GM10248 (cell line): ENCODE results near the gene PCF11.
"Not testable (repeated sequence)": the region's sequence is repeated elsewhere in the genome, so short reads cannot be mapped to it uniquely, and the experiment has no call there.

Source experiments
- CTCF ChIA-PET: fragments of 300-600 bp; sonication (Branson Sonifier 250); formaldehyde crosslinking; extraction: SDS; loops from one replicate; lab custom pipeline; 2021; ENCODE audit warnings: antibody characterized with exemption; lab: Yijun Ruan, JAX
- POLR2A ChIA-PET: fragments of 350-650 bp; sonication (Branson Sonifier 250); formaldehyde crosslinking; extraction: SDS; loops from one replicate; lab custom pipeline; 2020; ENCODE audit warnings: antibody characterized with exemption; lab: Yijun Ruan, JAX
- DNase-seq: peaks from one replicate; pipeline ENCODE4 v3.0.0; 2012; ENCODE audit errors: extremely low spot score
- TF ChIP-seq, protein P1 (sequence below): IDR thresholded peaks from 2 replicates; pipeline ENCODE4 v1.5.1; 2012; ENCODE audit warnings: mild to moderate bottlenecking, low read depth; ENCODE audit errors: extremely low read depth, missing control alignments, control extremely low read depth

PCF11 gene

GRCh38 chr11:83125577-83125976, 31.4 kb upstream of the PCF11 start:
- TF ChIP-seq, protein P1, sequence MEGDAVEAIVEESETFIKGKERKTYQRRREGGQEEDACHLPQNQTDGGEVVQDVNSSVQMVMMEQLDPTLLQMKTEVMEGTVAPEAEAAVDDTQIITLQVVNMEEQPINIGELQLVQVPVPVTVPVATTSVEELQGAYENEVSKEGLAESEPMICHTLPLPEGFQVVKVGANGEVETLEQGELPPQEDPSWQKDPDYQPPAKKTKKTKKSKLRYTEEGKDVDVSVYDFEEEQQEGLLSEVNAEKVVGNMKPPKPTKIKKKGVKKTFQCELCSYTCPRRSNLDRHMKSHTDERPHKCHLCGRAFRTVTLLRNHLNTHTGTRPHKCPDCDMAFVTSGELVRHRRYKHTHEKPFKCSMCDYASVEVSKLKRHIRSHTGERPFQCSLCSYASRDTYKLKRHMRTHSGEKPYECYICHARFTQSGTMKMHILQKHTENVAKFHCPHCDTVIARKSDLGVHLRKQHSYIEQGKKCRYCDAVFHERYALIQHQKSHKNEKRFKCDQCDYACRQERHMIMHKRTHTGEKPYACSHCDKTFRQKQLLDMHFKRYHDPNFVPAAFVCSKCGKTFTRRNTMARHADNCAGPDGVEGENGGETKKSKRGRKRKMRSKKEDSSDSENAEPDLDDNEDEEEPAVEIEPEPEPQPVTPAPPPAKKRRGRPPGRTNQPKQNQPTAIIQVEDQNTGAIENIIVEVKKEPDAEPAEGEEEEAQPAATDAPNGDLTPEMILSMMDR: no peak
- ChIA-PET CTCF (no interaction called here), POLR2A (no interaction called here)
- no peak for DNase-seq

DNA sequence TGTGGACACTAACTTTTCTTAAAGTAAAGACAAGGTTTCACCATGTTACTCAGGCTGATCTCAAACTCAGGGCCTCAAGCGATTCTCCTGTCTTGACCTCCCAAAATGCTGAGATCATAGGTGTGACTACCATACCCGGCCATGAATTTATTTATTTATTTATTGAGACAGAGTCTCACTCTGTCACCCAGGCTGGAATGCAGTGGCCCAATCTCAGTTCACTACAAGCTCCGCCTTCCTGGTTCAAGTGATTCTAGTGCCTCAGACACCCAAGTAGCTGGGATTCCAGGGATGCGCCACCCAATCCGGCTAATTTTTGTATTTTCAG, 29.7 kb upstream of the PCF11 start:
- no peak for DNase-seq
- TF ChIP-seq, protein P1: no peak
- CTCF ChIA-PET: interaction anchor here (1.4 kb wide), 1 partner anchor 9 kb away, joined by 4 read pairs; no protein-coding TSS in a partner anchor
- POLR2A ChIA-PET: no interaction called here

DNA sequence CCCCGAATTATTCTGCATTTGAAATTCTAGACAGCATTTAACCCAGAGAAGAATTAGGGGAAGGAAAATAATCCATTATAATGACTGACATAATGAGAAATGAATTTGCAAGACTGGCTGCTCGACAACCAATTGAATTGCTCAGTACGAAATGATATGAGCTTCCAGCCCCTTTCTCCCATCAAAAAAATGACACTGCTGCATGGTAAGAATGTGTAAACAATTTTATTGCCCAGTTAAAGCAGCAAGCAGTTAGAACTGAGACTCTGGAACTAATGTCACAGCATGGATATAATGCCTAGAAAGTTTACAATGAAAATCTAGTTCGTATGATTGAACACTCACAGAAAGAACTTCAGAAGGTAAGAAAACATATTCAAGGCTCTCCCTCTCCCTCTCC, 24.7 kb upstream of the PCF11 start:
- no peak for DNase-seq
- POLR2A ChIA-PET: no interaction called here
- CTCF ChIA-PET: interaction anchor here (1.0 to 1.8 kb wide), 3 partner anchors 19 to 43 kb away, joined by 3 to 4 read pairs (median 3); no protein-coding TSS in a partner anchor
- TF ChIP-seq, protein P1: no peak

- POLR2A ChIA-PET, CTCF ChIA-PET, DNase-seq: not testable (repeated sequence)
Observed at GRCh38 chr11:83133266-83133665, 23.7 kb upstream of the PCF11 start.

DNA sequence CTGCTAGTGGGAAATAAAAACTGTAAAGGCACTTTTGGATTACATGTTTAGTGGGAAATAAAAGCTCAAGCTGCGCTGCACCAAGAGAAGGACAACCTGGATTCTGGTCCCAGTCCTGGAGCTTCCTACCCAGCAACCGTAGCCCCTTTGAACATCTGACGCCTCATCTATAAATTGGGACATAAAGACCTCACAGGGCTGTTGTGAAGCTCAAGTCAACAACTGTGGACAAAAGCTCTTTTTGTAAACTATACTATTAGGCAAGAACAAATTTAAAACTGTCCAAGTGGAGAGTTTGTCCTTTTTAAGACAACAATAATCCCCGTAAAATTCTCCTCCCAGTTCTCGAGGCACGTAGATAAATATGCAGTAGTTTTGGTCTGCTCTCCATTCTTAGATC, 17.6 kb upstream of the PCF11 start:
- no peak for DNase-seq
- POLR2A ChIA-PET: no interaction called here
- CTCF ChIA-PET: interaction anchor here (0.8 to 1.4 kb wide), 2 partner anchors 9 to 14 kb away, joined by 3 to 4 read pairs; no protein-coding TSS in a partner anchor
- TF ChIP-seq, protein P1: no peak

DNA sequence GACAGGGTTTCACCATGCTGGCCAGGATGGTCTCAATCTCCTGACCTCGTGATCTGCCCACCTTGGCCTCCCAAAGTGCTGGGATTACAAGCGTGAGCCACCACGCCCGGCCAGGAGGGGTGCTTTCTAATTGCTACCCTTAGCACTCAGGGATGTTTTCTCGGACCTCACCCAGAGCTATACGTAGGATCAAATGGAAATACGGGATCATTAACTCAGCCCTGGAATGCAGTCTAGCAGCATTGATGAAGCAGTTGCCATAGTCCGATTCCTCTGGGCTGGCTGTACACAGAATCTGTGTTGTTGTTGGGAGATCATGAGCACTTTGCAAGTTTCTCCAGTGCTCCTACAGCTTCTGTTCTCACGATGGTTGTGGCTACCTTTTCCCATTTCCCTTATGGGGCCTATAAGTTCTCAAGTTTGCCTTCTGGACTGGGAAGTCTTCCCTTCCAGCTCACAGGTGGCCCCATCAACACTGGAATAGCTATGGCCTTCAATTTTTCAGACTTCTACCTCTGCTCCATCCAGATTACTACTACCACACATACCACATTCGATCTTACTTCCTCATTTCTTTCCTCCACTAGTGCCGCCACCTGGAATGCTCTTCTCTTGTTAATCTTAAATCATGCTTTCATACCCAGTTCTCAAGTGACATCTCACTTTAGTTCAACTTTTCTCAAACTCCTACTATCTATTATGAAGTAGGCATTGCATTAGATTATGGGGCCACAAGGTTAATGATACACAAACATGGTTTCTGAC, 16.1 kb upstream of the PCF11 start:
- CTCF ChIA-PET: interaction anchor here (0.8 to 1.5 kb wide), 3 partner anchors 9 to 11 kb away, joined by 3 to 4 read pairs (median 3); no protein-coding TSS in a partner anchor
- POLR2A ChIA-PET: interaction anchor here (0.5 to 1.2 kb wide), 2 partner anchors 16 to 1206 kb away, joined by 4 to 6 read pairs; partner anchors contain the start of gene PCF11
- DNase-seq: peak; percentile 28

More for the DNA sequence above, 16.1 kb upstream of the PCF11 start:
- TF ChIP-seq, protein P1: no peak
